ENCODE measurements around the gene ZMYM1. TPM values are rescaled to one million over a fixed set of nuclear protein-coding genes. Genes with fewer than 3 reads are reported as not detected.
"Not testable (repeated sequence)": the region's sequence is repeated elsewhere in the genome, so short reads cannot be mapped to it uniquely, and the experiment has no call there.

Gene ZMYM1
- total RNA-seq, 1 donor from 2014 or later: 12.6 TPM

- TF ChIP-seq CTCF (IDR thresholded peaks at IDR 0.05): no peak
- no peak for DNase-seq
Measured at GRCh38 chr1:35136780-35137179, 57.6 kb downstream of the ZMYM1 start.

GRCh38 chr1:35137590-35137989, 58.4 kb downstream of the ZMYM1 start:
- intact Hi-C loops (cut with DNase I): not testable (repeated sequence)

More at GRCh38 chr1:35136780-35137179, 57.6 kb downstream of the ZMYM1 start:
- no peaks in the 10 kb centered on the region for H3K36me3 ChIP-seq
- H3K9me3 ChIP-seq: no peaks in the 10 kb centered on the region
- no peaks in the 10 kb centered on the region for H3K27me3 ChIP-seq (ENCODE audit: low read depth)
- H3K4me1 ChIP-seq: no peaks in the 10 kb centered on the region
- H3K4me3 ChIP-seq: no peak overlapping the region
- no peak overlapping the region for H3K27ac ChIP-seq
- no peak for ATAC-seq
- intact Hi-C loops (cut with DNase I): no loop called here

GRCh38 chr1:35142294-35142693, 63.1 kb downstream of the ZMYM1 start:
- H3K27ac ChIP-seq; H3K4me1 ChIP-seq; H3K27me3 ChIP-seq (ENCODE audit: low read depth); DNase-seq; H3K4me3 ChIP-seq; ATAC-seq; H3K36me3 ChIP-seq; intact Hi-C loops (cut with DNase I); H3K9me3 ChIP-seq: not testable (repeated sequence)

More at GRCh38 chr1:35137590-35137989, 58.4 kb downstream of the ZMYM1 start:
- not testable (repeated sequence) for H3K27ac ChIP-seq; H3K27me3 ChIP-seq (ENCODE audit: low read depth); H3K4me1 ChIP-seq; DNase-seq; H3K4me3 ChIP-seq; ATAC-seq; H3K36me3 ChIP-seq; H3K9me3 ChIP-seq

GRCh38 chr1:35142728-35143127, 63.5 kb downstream of the ZMYM1 start:
- H3K4me3 ChIP-seq; DNase-seq; H3K27ac ChIP-seq; H3K27me3 ChIP-seq (ENCODE audit: low read depth); H3K36me3 ChIP-seq; intact Hi-C loops (cut with DNase I); ATAC-seq; H3K9me3 ChIP-seq; H3K4me1 ChIP-seq: not testable (repeated sequence)

- Histone ChIP-seq H3K4me1 (no peaks in the 10 kb centered on the region), H3K4me3 (no peak overlapping the region), H3K27ac (no peak overlapping the region), H3K36me3 (no peaks in the 10 kb centered on the region), H3K27me3 (ENCODE audit: low read depth) (no peaks in the 10 kb centered on the region), H3K9me3 (no peaks in the 10 kb centered on the region)
- no peak for TF ChIP-seq CTCF (IDR thresholded peaks at IDR 0.05)
- intact Hi-C loops (cut with DNase I): no loop called here
- DNase-seq (no peak), ATAC-seq (no peak)
Measured at GRCh38 chr1:35143737-35144508, 64.7 kb downstream of the ZMYM1 start.

GRCh38 chr1:35145892-35146549, 66.8 kb downstream of the ZMYM1 start:
- H3K27ac ChIP-seq; H3K36me3 ChIP-seq; H3K27me3 ChIP-seq (ENCODE audit: low read depth); DNase-seq; H3K9me3 ChIP-seq; H3K4me3 ChIP-seq; H3K4me1 ChIP-seq; intact Hi-C loops (cut with DNase I): not testable (repeated sequence)
- peak in 1 of 2 donors; percentile 23 for ATAC-seq

GRCh38 chr1:35151220-35151619, 72.0 kb downstream of the ZMYM1 start:
- H3K36me3 ChIP-seq: no peaks in the 10 kb centered on the region
- H3K4me3 ChIP-seq: no peak overlapping the region
- no peak for TF ChIP-seq CTCF (IDR thresholded peaks at IDR 0.05)
- intact Hi-C loops (cut with DNase I): no loop called here
- H3K9me3 ChIP-seq: no peaks in the 10 kb centered on the region
- H3K27ac ChIP-seq: no peak overlapping the region
- ATAC-seq: no peak
- DNase-seq: no peak
- H3K27me3 ChIP-seq (ENCODE audit: low read depth): no peaks in the 10 kb centered on the region
- H3K4me1 ChIP-seq: no peaks in the 10 kb centered on the region
